A673 (cell line): ENCODE data around the gene CLSTN2. TPM values are rescaled to one million over a fixed set of nuclear protein-coding genes. Genes with fewer than 3 reads are reported as not detected.

ENCODE experiments used
- BruUV-seq: library from RNA; stranded (reverse); fragments of 400-500 nt; replicated peaks from 2 replicates; lab custom pipeline; 2021; lab: Mats Ljungman, UMichigan
- CTCF ChIA-PET: fragments of 300-600 bp; sonication (Branson Sonifier 250); formaldehyde crosslinking; loops from one replicate; lab custom pipeline; 2022; ENCODE audit warnings: antibody characterized with exemption; lab: Charles Lee
- POLR2A ChIA-PET: fragments of 300-600 bp; sonication (Branson Sonifier 250); formaldehyde crosslinking; loops from one replicate; lab custom pipeline; 2022; ENCODE audit warnings: antibody characterized with exemption; ENCODE audit not compliant: low non-redundant PET; lab: Charles Lee
- DNase-seq: peaks from one replicate; pipeline ENCODE4 v3.0.0-alpha.2; 2015; ENCODE audit warnings: low spot score
- H3K27ac ChIP-seq: fragments of 200-600 bp; sonication (generic); 2 replicates; pipeline ENCODE4 v1.5.1; 2016; ENCODE audit warnings: mixed run types, low read depth, mild to moderate bottlenecking, mixed read lengths, antibody characterized with exemption, low read length; ENCODE audit not compliant: poor library complexity, severe bottlenecking
- H3K27me3 ChIP-seq: fragments of 200-600 bp; sonication (generic); replicated peaks from 2 replicates; pipeline ENCODE4 v1.6.1; 2017; ENCODE audit warnings: mixed run types, low read depth, mild to moderate bottlenecking, mixed read lengths, antibody characterized with exemption, low read length; ENCODE audit not compliant: insufficient read depth, poor library complexity
- H3K36me3 ChIP-seq: fragments of 200-600 bp; sonication (generic); 2 replicates; pipeline ENCODE4 v1.6.1; 2016; ENCODE audit warnings: mixed run types, mild to moderate bottlenecking, mixed read lengths, antibody characterized with exemption, low read length; ENCODE audit not compliant: insufficient read depth, poor library complexity, severe bottlenecking
- H3K4me1 ChIP-seq: fragments of 200-600 bp; sonication (generic); 2 replicates; pipeline ENCODE4 v1.6.1; 2017; ENCODE audit warnings: mixed run types, mild to moderate bottlenecking, mixed read lengths, antibody characterized with exemption, low read length; ENCODE audit not compliant: insufficient read depth, poor library complexity, severe bottlenecking
- H3K4me3 ChIP-seq: fragments of 200-600 bp; sonication (generic); 2 replicates; pipeline ENCODE4 v1.5.1; 2016; ENCODE audit warnings: low read depth, mixed run types, mild to moderate bottlenecking, mixed read lengths, low read length; ENCODE audit not compliant: poor library complexity, severe bottlenecking
- H3K9me3 ChIP-seq: fragments of 200-600 bp; sonication (generic); 2 replicates; pipeline ENCODE4 v1.6.1; 2016; ENCODE audit warnings: mixed run types, low read depth, mild to moderate bottlenecking, mixed read lengths, antibody characterized with exemption, low read length; ENCODE audit not compliant: poor library complexity, severe bottlenecking
- EZH2 ChIP-seq: fragments of 200-600 bp; sonication (generic); IDR thresholded peaks from 2 replicates; pipeline ENCODE4 v1.6.1; 2017; ENCODE audit warnings: borderline replicate concordance, low read depth, mild to moderate bottlenecking, mixed read lengths, antibody characterized with exemption, low read length; ENCODE audit not compliant: poor library complexity, severe bottlenecking
- intact Hi-C: fragments of 100-400 bp; cut with micrococcal nuclease; formaldehyde crosslinking; loops from one replicate; pipeline ENCODE4 v1.10.0; 2022; ENCODE audit not compliant: unreplicated experiment
- total RNA-seq: library from RNA; stranded (reverse); gene quantifications from 2 replicates; pipeline ENCODE4 v1.2.3, GENCODE V29; 2021
- TF ChIP-seq, protein P1 (sequence below): fragments of 300-800, 200-600 bp; sonication (generic); conservative IDR thresholded peaks from 2 replicates; pipeline ENCODE4 v1.5.1; 2017; ENCODE audit warnings: low read depth, mild to moderate bottlenecking, antibody characterized with exemption, low read length, moderate library complexity, mixed read lengths

Gene CLSTN2
- total RNA-seq, 1 experiment from 2014 or later = 50.7 TPM

DNA sequence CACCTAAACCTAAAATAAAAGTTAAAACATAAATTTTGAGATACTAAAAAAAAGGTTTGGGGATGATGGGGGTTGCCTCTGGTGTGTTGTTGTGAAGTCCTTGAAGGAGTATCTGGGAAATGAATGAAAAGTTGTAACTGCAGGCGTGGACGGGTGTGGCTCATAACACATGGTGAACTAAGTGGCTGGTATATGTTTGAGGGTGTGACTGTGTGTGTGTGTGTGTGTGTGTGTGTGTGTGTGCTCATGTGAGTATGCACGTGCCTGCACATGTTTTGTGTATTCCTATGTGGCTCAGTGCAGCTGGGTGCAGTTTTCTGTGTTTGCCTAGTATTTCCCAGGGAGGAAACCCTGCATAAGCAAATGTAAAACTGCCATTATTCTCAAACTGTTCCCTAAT lies 513.0 kb downstream of the CLSTN2 start:
- POLR2A ChIA-PET = no interaction called here
- DNase-seq = no peak
- BruUV-seq = no TSS peak
- Histone ChIP-seq H3K4me1 (no peaks in the 10 kb centered on the region), H3K27me3 (no peaks in the 10 kb centered on the region), H3K27ac (no peak overlapping the region), H3K36me3 (no peaks in the 10 kb centered on the region), H3K4me3 (no peak overlapping the region), H3K9me3 (no peaks in the 10 kb centered on the region)
- intact Hi-C loops = no loop called here
- CTCF ChIA-PET = no interaction called here
- TF ChIP-seq EZH2 = no peak
- TF ChIP-seq, protein P1, sequence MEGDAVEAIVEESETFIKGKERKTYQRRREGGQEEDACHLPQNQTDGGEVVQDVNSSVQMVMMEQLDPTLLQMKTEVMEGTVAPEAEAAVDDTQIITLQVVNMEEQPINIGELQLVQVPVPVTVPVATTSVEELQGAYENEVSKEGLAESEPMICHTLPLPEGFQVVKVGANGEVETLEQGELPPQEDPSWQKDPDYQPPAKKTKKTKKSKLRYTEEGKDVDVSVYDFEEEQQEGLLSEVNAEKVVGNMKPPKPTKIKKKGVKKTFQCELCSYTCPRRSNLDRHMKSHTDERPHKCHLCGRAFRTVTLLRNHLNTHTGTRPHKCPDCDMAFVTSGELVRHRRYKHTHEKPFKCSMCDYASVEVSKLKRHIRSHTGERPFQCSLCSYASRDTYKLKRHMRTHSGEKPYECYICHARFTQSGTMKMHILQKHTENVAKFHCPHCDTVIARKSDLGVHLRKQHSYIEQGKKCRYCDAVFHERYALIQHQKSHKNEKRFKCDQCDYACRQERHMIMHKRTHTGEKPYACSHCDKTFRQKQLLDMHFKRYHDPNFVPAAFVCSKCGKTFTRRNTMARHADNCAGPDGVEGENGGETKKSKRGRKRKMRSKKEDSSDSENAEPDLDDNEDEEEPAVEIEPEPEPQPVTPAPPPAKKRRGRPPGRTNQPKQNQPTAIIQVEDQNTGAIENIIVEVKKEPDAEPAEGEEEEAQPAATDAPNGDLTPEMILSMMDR = no peak

DNA sequence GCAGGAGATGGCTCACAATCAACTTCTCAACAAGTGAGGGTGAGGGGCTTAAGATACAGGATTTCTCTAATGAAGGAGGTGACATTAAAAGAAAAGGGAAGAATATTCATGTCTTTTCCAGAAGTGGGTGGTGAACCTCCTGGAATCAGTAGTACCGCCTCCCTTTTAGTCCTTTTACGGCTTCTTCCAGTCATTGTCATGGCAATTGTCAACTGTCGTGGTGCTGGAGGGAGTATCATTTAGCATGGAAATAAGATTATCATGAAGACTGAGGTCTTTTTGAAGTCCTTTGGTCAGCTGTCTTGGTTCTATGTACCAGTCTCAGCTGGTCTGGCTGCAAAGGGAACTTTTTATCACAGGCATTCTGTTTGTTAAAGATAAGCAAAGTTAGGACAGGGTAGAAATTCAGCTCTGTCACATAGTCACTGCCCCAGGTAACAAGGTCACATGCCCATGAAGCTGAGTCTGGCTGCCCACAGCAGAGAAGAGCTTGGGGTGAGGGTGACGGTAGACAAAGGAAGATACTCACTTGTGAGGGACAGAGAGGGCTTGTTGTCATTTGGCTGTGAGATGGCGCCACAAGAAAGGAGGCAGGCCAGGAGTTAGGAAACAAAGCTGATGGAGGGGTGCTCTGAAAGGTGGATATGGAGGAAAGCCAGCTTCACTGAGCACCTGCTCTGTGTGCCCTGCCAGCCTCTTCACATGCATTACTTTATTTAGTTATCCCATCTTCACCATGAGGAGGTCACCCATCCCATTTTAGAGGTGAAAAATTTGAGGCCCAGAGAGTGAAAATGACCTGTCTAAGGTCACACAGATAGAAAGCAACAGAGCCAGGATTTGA lies 514.6 kb downstream of the CLSTN2 start:
- no TSS peak for BruUV-seq
- CTCF ChIA-PET = no interaction called here
- Histone ChIP-seq H3K36me3 (no peaks in the 10 kb centered on the region), H3K4me1 (no peaks in the 10 kb centered on the region), H3K27ac (no peak overlapping the region), H3K4me3 (no peak overlapping the region), H3K27me3 (no peaks in the 10 kb centered on the region), H3K9me3 (no peaks in the 10 kb centered on the region)
- intact Hi-C loops = no loop called here
- TF ChIP-seq EZH2 = no peak
- TF ChIP-seq, protein P1 = no peak
- no peak for DNase-seq
- POLR2A ChIA-PET = no interaction called here

DNA sequence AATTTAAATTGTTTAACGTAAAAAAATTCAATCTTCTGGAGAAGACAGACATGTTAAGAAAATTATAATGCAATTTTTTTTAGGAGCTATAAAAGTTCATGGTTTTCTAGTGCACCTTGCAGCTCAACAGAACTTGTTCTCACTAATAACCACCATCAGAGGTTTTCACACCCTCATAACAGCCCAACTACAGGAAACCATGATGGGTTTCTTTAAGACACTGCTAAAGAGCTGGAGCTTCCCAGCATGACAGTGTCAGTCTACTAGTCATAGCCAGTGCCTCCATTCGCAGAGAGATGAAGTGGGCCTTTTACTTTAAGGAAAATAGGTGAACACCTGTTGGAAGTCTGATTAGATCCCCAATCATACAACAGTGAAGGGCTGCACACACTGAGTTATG lies 518.8 kb downstream of the CLSTN2 start:
- TF ChIP-seq, protein P1 = no peak
- no peak for TF ChIP-seq EZH2
- Histone ChIP-seq H3K27ac (no peak overlapping the region), H3K4me3 (no peak overlapping the region), H3K36me3 (no peaks in the 10 kb centered on the region), H3K27me3 (no peaks in the 10 kb centered on the region), H3K9me3 (no peaks in the 10 kb centered on the region), H3K4me1 (no peaks in the 10 kb centered on the region)
- ChIA-PET POLR2A (no interaction called here), CTCF (no interaction called here)
- intact Hi-C loops = no loop called here
- no TSS peak for BruUV-seq
- DNase-seq = no peak
